ENCODE data around the gene PGC.

- no peak for TF ChIP-seq FOXJ3 (CRISPR knock-in tag; IDR thresholded peaks at IDR 0.05)
- TF ChIP-seq FOSL2 (IDR thresholded peaks at IDR 0.05; ENCODE audit: borderline replicate concordance, low read depth): no peak
- TF ChIP-seq EZH2phosphoT487 (IDR thresholded peaks at IDR 0.05; ENCODE audit: borderline replicate concordance, low read depth): no peak
- TF ChIP-seq RCOR1 (IDR thresholded peaks at IDR 0.05; ENCODE audit: low read length): no peak
- no peak for TF ChIP-seq RXRA (IDR thresholded peaks at IDR 0.05; ENCODE audit: borderline replicate concordance, low read depth)
- TF ChIP-seq, protein P1, sequence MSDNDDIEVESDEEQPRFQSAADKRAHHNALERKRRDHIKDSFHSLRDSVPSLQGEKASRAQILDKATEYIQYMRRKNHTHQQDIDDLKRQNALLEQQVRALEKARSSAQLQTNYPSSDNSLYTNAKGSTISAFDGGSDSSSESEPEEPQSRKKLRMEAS (IDR thresholded peaks at IDR 0.05; ENCODE audit: low read depth): no peak
- TF ChIP-seq SMC3 (IDR thresholded peaks at IDR 0.05; ENCODE audit: low read depth, low read length): no peak
- no peak for TF ChIP-seq NFIC (IDR thresholded peaks at IDR 0.05; ENCODE audit: borderline replicate concordance)
- TF ChIP-seq, protein P2, sequence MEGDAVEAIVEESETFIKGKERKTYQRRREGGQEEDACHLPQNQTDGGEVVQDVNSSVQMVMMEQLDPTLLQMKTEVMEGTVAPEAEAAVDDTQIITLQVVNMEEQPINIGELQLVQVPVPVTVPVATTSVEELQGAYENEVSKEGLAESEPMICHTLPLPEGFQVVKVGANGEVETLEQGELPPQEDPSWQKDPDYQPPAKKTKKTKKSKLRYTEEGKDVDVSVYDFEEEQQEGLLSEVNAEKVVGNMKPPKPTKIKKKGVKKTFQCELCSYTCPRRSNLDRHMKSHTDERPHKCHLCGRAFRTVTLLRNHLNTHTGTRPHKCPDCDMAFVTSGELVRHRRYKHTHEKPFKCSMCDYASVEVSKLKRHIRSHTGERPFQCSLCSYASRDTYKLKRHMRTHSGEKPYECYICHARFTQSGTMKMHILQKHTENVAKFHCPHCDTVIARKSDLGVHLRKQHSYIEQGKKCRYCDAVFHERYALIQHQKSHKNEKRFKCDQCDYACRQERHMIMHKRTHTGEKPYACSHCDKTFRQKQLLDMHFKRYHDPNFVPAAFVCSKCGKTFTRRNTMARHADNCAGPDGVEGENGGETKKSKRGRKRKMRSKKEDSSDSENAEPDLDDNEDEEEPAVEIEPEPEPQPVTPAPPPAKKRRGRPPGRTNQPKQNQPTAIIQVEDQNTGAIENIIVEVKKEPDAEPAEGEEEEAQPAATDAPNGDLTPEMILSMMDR (IDR thresholded peaks at IDR 0.05): no peak
- TF ChIP-seq EP300 (IDR thresholded peaks at IDR 0.05; ENCODE audit: borderline replicate concordance in 1 of 2, low read depth in 1 of 2, low read length in 1 of 2): no peak
- TF ChIP-seq NRF1 (IDR thresholded peaks at IDR 0.05; ENCODE audit: low read depth, low read length): no peak
These were observed 8.2 kb downstream of the PGC start for GRCh38 chr6:41739041-41739440.
